Measurements from ENCODE around the gene GPRIN1.

- TF ChIP-seq EZH2phosphoT487 (IDR thresholded peaks at IDR 0.05) = no peak
- TF ChIP-seq, protein P1, sequence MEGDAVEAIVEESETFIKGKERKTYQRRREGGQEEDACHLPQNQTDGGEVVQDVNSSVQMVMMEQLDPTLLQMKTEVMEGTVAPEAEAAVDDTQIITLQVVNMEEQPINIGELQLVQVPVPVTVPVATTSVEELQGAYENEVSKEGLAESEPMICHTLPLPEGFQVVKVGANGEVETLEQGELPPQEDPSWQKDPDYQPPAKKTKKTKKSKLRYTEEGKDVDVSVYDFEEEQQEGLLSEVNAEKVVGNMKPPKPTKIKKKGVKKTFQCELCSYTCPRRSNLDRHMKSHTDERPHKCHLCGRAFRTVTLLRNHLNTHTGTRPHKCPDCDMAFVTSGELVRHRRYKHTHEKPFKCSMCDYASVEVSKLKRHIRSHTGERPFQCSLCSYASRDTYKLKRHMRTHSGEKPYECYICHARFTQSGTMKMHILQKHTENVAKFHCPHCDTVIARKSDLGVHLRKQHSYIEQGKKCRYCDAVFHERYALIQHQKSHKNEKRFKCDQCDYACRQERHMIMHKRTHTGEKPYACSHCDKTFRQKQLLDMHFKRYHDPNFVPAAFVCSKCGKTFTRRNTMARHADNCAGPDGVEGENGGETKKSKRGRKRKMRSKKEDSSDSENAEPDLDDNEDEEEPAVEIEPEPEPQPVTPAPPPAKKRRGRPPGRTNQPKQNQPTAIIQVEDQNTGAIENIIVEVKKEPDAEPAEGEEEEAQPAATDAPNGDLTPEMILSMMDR (IDR thresholded peaks at IDR 0.05) = no peak
Observed at GRCh38 chr5:176559683-176560082, 50.3 kb downstream of the GPRIN1 start.
